GM18526 (cell line): Measurements from ENCODE around the gene TPRA1.

Experiments
- POLR2A ChIP-seq: IDR thresholded peaks from 3 replicates; pipeline ENCODE4 v1.6.1; 2011; ENCODE audit not compliant: insufficient read length; ENCODE audit errors: extremely low read depth

Gene TPRA1

GRCh38 chr3:127584734-127585133 lies 5.8 kb downstream of the TPRA1 start:
- TF ChIP-seq POLR2A: no peak

- TF ChIP-seq POLR2A: no peak
Measured at GRCh38 chr3:127580327-127581060, 10.0 kb downstream of the TPRA1 start.

- TF ChIP-seq POLR2A: no peak
Measured at GRCh38 chr3:127578802-127579201, 11.7 kb downstream of the TPRA1 start.

- TF ChIP-seq POLR2A: no peak
Measured at GRCh38 chr3:127578168-127578567, 12.4 kb downstream of the TPRA1 start.

- TF ChIP-seq POLR2A: no peak
Measured at GRCh38 chr3:127577448-127577847, 13.1 kb downstream of the TPRA1 start.

- TF ChIP-seq POLR2A: no peak
Measured at GRCh38 chr3:127574880-127575878, 15.4 kb downstream of the TPRA1 start.

- TF ChIP-seq POLR2A: no peak
Measured at GRCh38 chr3:127573912-127574311, 16.6 kb downstream of the TPRA1 start.

GRCh38 chr3:127573401-127573800 lies 17.1 kb downstream of the TPRA1 start:
- TF ChIP-seq POLR2A: no peak

GRCh38 chr3:127572735-127573134 lies 17.8 kb downstream of the TPRA1 start:
- TF ChIP-seq POLR2A: no peak

GRCh38 chr3:127572186-127572585 lies 18.3 kb downstream of the TPRA1 start:
- TF ChIP-seq POLR2A: no peak

- TF ChIP-seq POLR2A: no peak
Measured at GRCh38 chr3:127570520-127570919, 20.0 kb downstream of the TPRA1 start.

- no peak for TF ChIP-seq POLR2A
Measured at GRCh38 chr3:127569160-127569559, 21.4 kb downstream of the TPRA1 start.

GRCh38 chr3:127568586-127568985 lies 21.9 kb downstream of the TPRA1 start:
- no peak for TF ChIP-seq POLR2A

GRCh38 chr3:127566833-127567232 lies 23.7 kb downstream of the TPRA1 start:
- no peak for TF ChIP-seq POLR2A

- no peak for TF ChIP-seq POLR2A
Measured at GRCh38 chr3:127565711-127566110, 24.8 kb downstream of the TPRA1 start.
